Tibial artery (tissue), 4 donors: ENCODE data around the gene KATNAL2.

Experiments
- DNase-seq, 2 donors: peaks; one replicate each; pipeline ENCODE4 v3.0.0-alpha.2; 2019
- H3K27ac ChIP-seq, 2 donors: fragments of 200-600 bp; sonication (generic) in 1 of 2; 1 replicate in 1 of 2; 2 replicates in 1 of 2; pipeline ENCODE4 v1.5.1; 2018 to 2019; ENCODE audit warnings: mild to moderate bottlenecking in 1 of 2
- H3K27me3 ChIP-seq, 2 donors: fragments of 200-600 bp; sonication (generic) in 1 of 2; one replicate each; pipeline versions ENCODE4 v1.5.1 to v1.6.0; 2016 to 2019
- H3K36me3 ChIP-seq, 3 donors: fragments of 200-600 bp; sonication (generic) in 2 of 3; one replicate each; pipeline ENCODE4 v1.5.1; 2016 to 2019; ENCODE audit warnings: mild to moderate bottlenecking in 2 of 3
- H3K4me1 ChIP-seq, 4 donors: fragments of 200-600 bp; sonication (generic) in 2 of 4; 1 replicate in 3 of 4; 2 replicates in 1 of 4; pipeline ENCODE4 v1.5.1; 2016 to 2019
- H3K4me3 ChIP-seq, 2 donors: fragments of 200-600 bp; sonication (generic) in 1 of 2; 1 replicate in 1 of 2; 2 replicates in 1 of 2; pipeline ENCODE4 v1.5.1; 2018 to 2019; ENCODE audit warnings: mild to moderate bottlenecking in 2 of 2
- H3K9me3 ChIP-seq, 3 donors: fragments of 200-600 bp; sonication (generic) in 1 of 3; one replicate each; pipeline ENCODE4 v1.5.1; 2016 to 2019
- CTCF ChIP-seq, 2 experiments: fragments of 200-600 bp in 1 of 2; fragments of 450-650 bp in 1 of 2; IDR thresholded peaks; one replicate each; pipeline ENCODE4 v1.5.1; 2017 to 2019; ENCODE audit warnings: antibody characterized with exemption in 2 of 2, mild to moderate bottlenecking in 1 of 2, moderate library complexity in 1 of 2
- intact Hi-C: fragments of 100-400 bp; cut with DNase I; formaldehyde crosslinking; loops from one replicate; pipeline ENCODE4 v1.15.0; 2023; ENCODE audit warnings: low total_unique reads

KATNAL2 gene

GRCh38 chr18:47109720-47110119, 192.3 kb downstream of the KATNAL2 start:
- H3K27me3 ChIP-seq, result no peaks in the 10 kb centered on the region
- TF ChIP-seq CTCF (IDR thresholded peaks at IDR 0.05), result no peak
- no peaks in the 10 kb centered on the region for H3K4me1 ChIP-seq
- H3K9me3 ChIP-seq, result no peaks in the 10 kb centered on the region
- intact Hi-C loops, result loop anchor here (10.0 kb wide), 1 partner anchor 95 kb away; no protein-coding TSS in a partner anchor
- no peak overlapping the region for H3K4me3 ChIP-seq
- H3K27ac ChIP-seq, result no peak overlapping the region
- H3K36me3 ChIP-seq, result peaks cover 54 to 93% (median 55%) of the 10 kb centered on the region in 3 donors
- DNase-seq, result no peak

GRCh38 chr18:47110492-47111274, 193.3 kb downstream of the KATNAL2 start:
- Histone ChIP-seq H3K27ac (no peak overlapping the region), H3K36me3 (peaks cover 54 to 96% (median 58%) of the 10 kb centered on the region in 3 donors), H3K9me3 (no peaks in the 10 kb centered on the region), H3K4me3 (no peak overlapping the region), H3K4me1 (no peaks in the 10 kb centered on the region), H3K27me3 (no peaks in the 10 kb centered on the region)
- no peak for DNase-seq
- TF ChIP-seq CTCF (IDR thresholded peaks at IDR 0.05), result no peak
- intact Hi-C loops, result no loop called here

- DNase-seq, result no peak
- no peak overlapping the region for H3K27ac ChIP-seq
Observed at GRCh38 chr18:47113796-47114540, 196.6 kb downstream of the KATNAL2 start.

GRCh38 chr18:47115205-47115604, 197.8 kb downstream of the KATNAL2 start:
- intact Hi-C loops, result no loop called here
- Histone ChIP-seq H3K4me3 (no peak overlapping the region), H3K27ac (no peak overlapping the region), H3K36me3 (peaks cover 37 to 73% (median 47%) of the 10 kb centered on the region in 3 donors), H3K9me3 (no peaks in the 10 kb centered on the region), H3K27me3 (no peaks in the 10 kb centered on the region), H3K4me1 (no peaks in the 10 kb centered on the region)
- no peak for TF ChIP-seq CTCF (IDR thresholded peaks at IDR 0.05)
- DNase-seq, result no peak

More at GRCh38 chr18:47113796-47114540, 196.6 kb downstream of the KATNAL2 start:
- no peaks in the 10 kb centered on the region for H3K9me3 ChIP-seq
- H3K27me3 ChIP-seq, result no peaks in the 10 kb centered on the region
- TF ChIP-seq CTCF (IDR thresholded peaks at IDR 0.05), result no peak
- no peaks in the 10 kb centered on the region for H3K4me1 ChIP-seq
- H3K4me3 ChIP-seq, result no peak overlapping the region
- H3K36me3 ChIP-seq, result peaks cover 30 to 71% (median 47%) of the 10 kb centered on the region in 3 donors
- intact Hi-C loops, result no loop called here

GRCh38 chr18:47118981-47119380, 201.6 kb downstream of the KATNAL2 start:
- Histone ChIP-seq H3K27ac (no peak overlapping the region), H3K36me3 (peaks cover 20 to 46% (median 27%) of the 10 kb centered on the region in 3 donors), H3K4me3 (no peak overlapping the region), H3K4me1 (no peaks in the 10 kb centered on the region), H3K9me3 (no peaks in the 10 kb centered on the region), H3K27me3 (no peaks in the 10 kb centered on the region)
- intact Hi-C loops, result no loop called here
- no peak for DNase-seq
- TF ChIP-seq CTCF (IDR thresholded peaks at IDR 0.05), result no peak
